WI38 (cell line): ENCODE measurements around the gene UMAD1.

ENCODE experiments used
- H3K4me3 ChIP-seq: 2 replicates; pipeline ENCODE4 v1.5.1; 2011; ENCODE audit warnings: low read depth, mild to moderate bottlenecking, control low read depth, low read length
- CTCF ChIP-seq: IDR thresholded peaks from 2 replicates; pipeline ENCODE4 v1.5.1; 2012; ENCODE audit warnings: low read depth, mild to moderate bottlenecking, control low read depth, low read length

UMAD1 gene

DNA sequence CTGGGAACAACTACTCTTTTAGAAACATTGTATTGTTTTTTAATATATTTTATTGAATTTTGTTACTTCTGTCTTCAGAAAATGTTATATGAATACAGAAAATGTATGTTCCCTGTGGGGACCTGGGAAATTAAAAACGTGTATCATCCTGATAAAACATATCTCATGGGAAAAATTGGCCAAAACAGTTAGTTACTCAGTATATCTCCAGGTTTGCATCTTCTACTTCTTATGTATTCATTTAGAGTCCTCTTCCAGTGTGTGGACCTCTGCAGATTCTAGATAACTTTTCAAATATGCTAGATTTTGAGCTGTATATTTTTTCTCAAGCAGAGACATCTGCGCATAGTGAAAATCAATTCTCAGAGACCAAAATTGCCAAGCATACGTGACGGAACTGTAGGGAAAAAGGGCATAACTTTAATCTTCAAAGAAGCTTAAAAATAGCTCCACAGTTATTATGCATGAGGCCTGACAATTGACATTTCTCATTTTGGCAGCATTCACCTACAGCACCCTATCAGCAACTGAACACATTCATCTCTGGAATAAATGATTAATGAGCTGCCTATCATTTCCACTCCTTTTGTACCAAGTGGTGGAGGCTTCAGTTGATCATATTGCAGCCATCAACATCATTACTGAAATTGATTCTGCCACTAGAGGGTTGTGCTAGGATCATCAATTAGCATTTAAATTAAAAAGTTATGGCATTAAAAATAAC, 26.4 kb upstream of the UMAD1 start:
- no peak overlapping the region for H3K4me3 ChIP-seq
- TF ChIP-seq CTCF, result no peak

GRCh38 chr7:7617550-7617949, 23.0 kb upstream of the UMAD1 start:
- no peak overlapping the region for H3K4me3 ChIP-seq
- no peak for TF ChIP-seq CTCF

DNA sequence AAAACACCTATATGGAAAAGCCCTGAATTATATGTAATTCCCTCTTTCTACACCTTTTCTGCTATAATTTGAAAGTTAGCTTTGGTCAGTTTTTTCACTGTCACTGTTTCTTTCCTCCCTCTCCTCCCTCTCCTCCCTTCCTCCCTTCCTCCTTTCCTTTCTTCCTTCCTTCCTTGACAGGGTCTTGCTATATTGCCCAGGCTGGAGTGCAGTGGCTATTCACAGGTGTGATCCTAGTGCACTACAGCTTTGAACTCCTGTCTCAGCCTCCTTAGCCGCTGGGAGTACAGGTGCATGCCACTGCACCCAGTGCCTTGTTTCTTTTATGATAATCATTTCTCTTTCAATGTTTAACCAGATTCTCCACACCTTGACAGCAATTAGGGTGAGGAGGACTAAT, 22.1 kb upstream of the UMAD1 start:
- no peak for TF ChIP-seq CTCF
- H3K4me3 ChIP-seq, result no peak overlapping the region

GRCh38 chr7:7620236-7620635, 20.3 kb upstream of the UMAD1 start:
- H3K4me3 ChIP-seq, result no peak overlapping the region
- no peak for TF ChIP-seq CTCF

DNA sequence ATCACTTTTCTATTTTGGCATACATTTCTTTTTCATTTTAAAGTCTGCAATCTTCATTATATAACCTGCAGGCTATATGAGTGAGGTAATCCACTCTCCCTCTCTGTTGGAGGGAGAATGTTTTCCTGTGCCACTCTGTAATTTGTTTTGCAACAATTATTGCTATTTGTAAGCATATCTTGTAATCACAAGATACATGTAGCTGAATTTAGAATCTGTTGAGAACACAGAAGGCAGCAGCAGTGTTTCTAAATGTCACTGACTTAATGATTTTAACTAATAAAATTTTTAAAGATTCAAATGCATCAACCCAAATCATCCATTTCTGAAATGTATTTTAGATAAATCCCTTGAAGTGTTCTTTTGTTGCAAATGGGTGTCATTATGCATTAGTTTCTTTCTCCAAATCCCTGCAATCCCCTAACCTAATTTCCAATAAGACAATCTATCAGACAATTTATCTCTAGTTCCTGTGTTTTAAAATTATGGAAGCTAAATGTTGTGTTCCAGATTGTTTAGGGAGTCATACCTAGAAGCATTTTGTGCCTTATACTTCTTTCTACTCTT, 19.8 kb upstream of the UMAD1 start:
- TF ChIP-seq CTCF, result no peak

DNA sequence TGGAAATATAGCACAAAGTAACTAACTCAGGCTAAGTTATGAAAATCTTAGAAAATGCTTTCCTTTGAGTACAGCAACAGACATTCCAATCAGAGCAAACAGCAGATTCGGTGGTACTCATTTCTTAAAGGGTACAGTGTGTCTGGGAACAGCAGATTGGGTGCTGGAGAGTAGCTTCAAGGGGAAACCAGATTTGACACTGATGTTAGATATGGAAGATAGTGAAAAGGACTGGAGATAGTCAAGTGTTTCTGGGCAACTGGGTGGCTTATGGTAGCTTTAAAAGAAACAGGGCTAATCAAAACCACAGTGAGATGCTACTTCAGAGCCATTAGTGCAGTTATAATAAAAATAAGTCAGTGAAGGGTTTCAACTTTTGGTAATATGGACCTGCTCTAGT, 12.1 kb upstream of the UMAD1 start:
- TF ChIP-seq CTCF, result no peak
- no peak overlapping the region for H3K4me3 ChIP-seq

More for the DNA sequence above, 19.8 kb upstream of the UMAD1 start:
- H3K4me3 ChIP-seq, result no peak overlapping the region

GRCh38 chr7:7630626-7631329, 9.8 kb upstream of the UMAD1 start:
- no peak for TF ChIP-seq CTCF
- H3K4me3 ChIP-seq, result no peak overlapping the region
